ENCODE measurements around the gene AP3B2. TPM values are rescaled to one million over a fixed set of nuclear protein-coding genes. Genes with fewer than 3 reads are reported as not detected.

The AP3B2 gene
- total and polyA plus RNA-seq, 7 donors, result 0.13 to 2.0 (median 0.27) TPM; not detected in 1

- no peaks in the 10 kb centered on the region for H3K36me3 ChIP-seq (ENCODE audit: insufficient read depth in 1 of 2, low read depth in 1 of 2)
- no peak for TF ChIP-seq CTCF (IDR thresholded peaks at IDR 0.05)
- no peaks in the 10 kb centered on the region for H3K9me3 ChIP-seq
- no peak overlapping the region for H3K4me3 ChIP-seq
- intact Hi-C loops (cut with DNase I), result no loop called here
- no peaks in the 10 kb centered on the region for H3K4me1 ChIP-seq
- peaks cover 0 to 5% (median 0%) of the 10 kb centered on the region in 3 donors for H3K27me3 ChIP-seq (ENCODE audit: insufficient read depth in 3 of 3, low read length in 2 of 3)
- H3K27ac ChIP-seq, result no peak overlapping the region
- ATAC-seq (no peak), DNase-seq (no peak)
- 76 to 84% (median 83%) methylated on average over 4 of the region's 4 CpGs for WGBS, 3 donors
These were observed 98.3 kb downstream of the AP3B2 start for GRCh38 chr15:82611348-82611747.

Other genes with a start within 250 kb of the AP3B2 start
- gene RPS17, start 169.4 kb downstream of the AP3B2 start, total RNA-seq, result 1,000 to 10,000 TPM in 1 of 4 donors, 100 to 1,000 TPM in 3; 724 to 1,041 (median 906) TPM
- 1,000 to 10,000 TPM; 1,927 to 3,349 (median 2,132) TPM for gene RPS17, start 169.4 kb downstream of the AP3B2 start, polyA plus RNA-seq
- 1 to 10 TPM in 3 of 4 donors, under 1 TPM in 1; 0.59 to 4.6 (median 1.5) TPM for gene CPEB1, start 62.5 kb downstream of the AP3B2 start, total RNA-seq
- 1 to 10 TPM in 1 of 3 donors, under 1 TPM in 2; 0.07 to 1.3 (median 0.31) TPM for gene CPEB1, start 62.5 kb downstream of the AP3B2 start, polyA plus RNA-seq
- gene FSD2, start 96.2 kb upstream of the AP3B2 start, total RNA-seq, result 10 to 100 TPM; 10.3 to 65.3 (median 28.2) TPM
- gene FSD2, start 96.2 kb upstream of the AP3B2 start, polyA plus RNA-seq, result 10 to 100 TPM in 1 of 3 donors, 1 to 10 TPM in 1, under 1 TPM in 1; 0.51 to 32.2 (median 5.9) TPM
- 10 to 100 TPM; 14.7 to 30.8 (median 24.1) TPM for gene WHAMM, start 99.8 kb upstream of the AP3B2 start, total RNA-seq
- 10 to 100 TPM in 2 of 3 donors, 1 to 10 TPM in 1; 9.9 to 25.8 (median 12.0) TPM for gene WHAMM, start 99.8 kb upstream of the AP3B2 start, polyA plus RNA-seq
- 100 to 1,000 TPM in 2 of 4 donors, 10 to 100 TPM in 2; 53.9 to 119 (median 92.3) TPM for gene HOMER2, start 242.8 kb upstream of the AP3B2 start, total RNA-seq
- gene HOMER2, start 242.8 kb upstream of the AP3B2 start, polyA plus RNA-seq, result 10 to 100 TPM; 27.2 to 38.3 (median 36.7) TPM

Measured in psoas muscle (tissue), 8 donors.